ENCODE data around the gene NUP62. TPM values are rescaled to one million over a fixed set of nuclear protein-coding genes. Genes with fewer than 3 reads are reported as not detected.

The NUP62 gene
- total RNA-seq, 1 donor from 2014 or later: 16.2 TPM

DNA sequence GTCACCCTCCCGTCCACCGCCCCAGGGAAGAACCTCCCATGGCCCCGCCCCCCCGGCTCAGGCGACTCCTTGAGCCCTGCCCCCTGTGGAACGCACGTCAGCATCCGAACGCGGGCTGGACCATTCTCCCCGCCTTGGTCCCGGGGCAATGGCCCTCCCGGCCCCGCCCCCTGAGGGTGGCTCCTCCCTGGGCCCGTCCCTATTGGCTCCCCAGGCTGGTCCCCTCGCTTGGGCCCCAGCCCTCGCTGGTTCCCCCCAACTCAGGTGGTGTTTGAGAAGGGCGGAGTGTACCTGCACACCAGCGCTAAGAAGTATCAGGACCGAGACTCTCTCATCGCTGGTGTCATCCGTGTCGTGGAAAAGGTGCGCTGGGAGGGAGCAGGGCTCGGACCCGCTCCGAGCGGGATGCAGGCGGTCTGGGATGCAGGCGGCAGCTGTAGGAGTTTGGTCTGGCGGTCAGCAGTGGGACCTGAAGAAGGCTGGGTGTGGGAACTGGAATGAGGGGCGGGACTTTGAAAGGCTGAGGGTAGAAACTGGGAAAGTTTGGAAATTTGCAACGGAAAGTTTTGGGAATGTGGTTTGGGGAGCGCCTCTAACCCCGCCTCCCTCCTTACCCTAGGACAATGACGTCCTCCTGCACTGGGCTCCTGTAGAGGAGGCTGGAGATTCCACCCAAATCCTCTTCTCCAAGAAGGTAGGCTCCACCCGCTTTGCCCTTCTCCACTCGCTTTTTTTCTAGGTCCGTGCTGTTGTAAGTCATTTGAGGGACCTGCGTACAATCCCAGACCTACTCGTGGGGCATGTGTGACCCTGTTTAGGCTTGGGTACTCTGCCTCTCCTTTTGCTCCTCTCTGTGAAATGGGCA lies 51.2 kb downstream of the NUP62 start:
- peak overlapping the region; percentile 90 to 99 (median 97) for H3K9ac ChIP-seq (ENCODE audit: low read depth in 1 of 3, low read length in 3 of 3)
- H3K27me3 ChIP-seq (ENCODE audit: control insufficient read depth in 3 of 3, insufficient read depth in 3 of 3, low read length in 3 of 3): no peaks in the 10 kb centered on the region
- peak overlapping the region; percentile 99 for H3K27ac ChIP-seq (ENCODE audit: low read depth, low read length)
- peak overlapping the region; percentile 85 to 99 (median 94) for H3K4me3 ChIP-seq (ENCODE audit: low read length in 3 of 3)
- peaks cover 0 to 3% (median 0%) of the 10 kb centered on the region in 3 donors for H3K9me3 ChIP-seq (ENCODE audit: control insufficient read depth in 3 of 3, low read length in 3 of 3)
- H3K4me1 ChIP-seq (ENCODE audit: control insufficient read depth in 3 of 3, insufficient read depth in 3 of 3, low read length in 3 of 3): peaks cover 35 to 45% (median 44%) of the 10 kb centered on the region in 3 donors
- H3K36me3 ChIP-seq (ENCODE audit: control insufficient read depth in 3 of 3, insufficient read depth in 3 of 3, low read length in 3 of 3): peaks cover 46 to 53% (median 51%) of the 10 kb centered on the region in 3 donors

DNA sequence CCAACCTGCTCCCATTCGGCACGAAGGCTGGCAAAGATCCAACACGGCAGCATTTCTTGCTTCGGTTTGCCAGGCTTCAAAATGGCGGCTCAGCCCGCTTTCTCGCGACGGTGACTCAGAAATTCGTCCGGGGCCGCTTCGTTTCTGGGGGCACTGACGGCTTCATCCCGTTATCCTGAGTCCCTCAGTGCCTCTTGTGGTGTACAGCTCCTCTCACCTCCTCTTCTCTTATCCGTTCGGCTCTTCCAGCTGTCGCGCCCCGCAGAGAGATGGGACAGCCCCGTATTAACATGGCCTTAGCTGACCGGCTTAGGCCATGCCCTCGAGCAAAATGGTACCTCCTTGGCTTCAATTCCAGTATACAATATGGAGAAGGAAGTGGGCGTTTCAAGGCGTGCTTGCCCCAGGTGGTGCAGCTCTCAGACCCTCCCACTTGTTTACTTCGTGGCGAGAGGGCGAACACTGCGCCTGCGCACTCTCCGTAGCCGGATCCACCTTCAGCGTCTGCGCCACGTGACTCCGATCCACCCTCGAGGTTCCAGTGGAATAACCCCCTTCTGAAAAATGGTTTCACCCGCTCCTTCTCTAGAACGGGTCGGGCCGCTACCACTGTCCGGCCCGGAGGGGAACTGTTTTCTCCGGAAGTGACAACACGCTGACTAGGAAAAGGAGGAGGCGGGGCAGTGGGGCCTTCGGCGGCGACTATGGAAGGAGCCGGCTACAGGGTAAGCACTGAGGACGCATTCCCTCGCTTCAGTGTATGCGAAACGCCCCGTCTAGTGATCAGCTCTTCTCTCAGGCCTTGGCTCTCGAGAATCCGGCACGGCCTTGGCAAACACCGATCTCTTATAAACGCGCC lies 52.1 kb downstream of the NUP62 start, which contains the start of the genes AKT1S1 and TBC1D17:
TSS of gene AKT1S1 (minus strand) at position 336 of the 859 bp plus-strand sequence. CDS start 4,060 bp downstream, outside the sequence.
TSS of gene TBC1D17 (plus strand) at position 683 of the 859 bp plus-strand sequence. CDS start at position 705, 22 bp downstream.
- Histone ChIP-seq H3K4me1 (ENCODE audit: control insufficient read depth in 3 of 3, insufficient read depth in 3 of 3, low read length in 3 of 3) (peaks cover 35 to 48% (median 45%) of the 10 kb centered on the region in 3 donors), H3K36me3 (ENCODE audit: control insufficient read depth in 3 of 3, insufficient read depth in 3 of 3, low read length in 3 of 3) (peaks cover 38 to 44% (median 44%) of the 10 kb centered on the region in 3 donors), H3K9me3 (ENCODE audit: control insufficient read depth in 3 of 3, low read length in 3 of 3) (no peaks in the 10 kb centered on the region), H3K9ac (ENCODE audit: low read depth in 1 of 3, low read length in 3 of 3) (peak within 1 kb of the TSS; percentile 99 to 100 (median 100)), H3K27me3 (ENCODE audit: control insufficient read depth in 3 of 3, insufficient read depth in 3 of 3, low read length in 3 of 3) (no peaks in the 10 kb centered on the region), H3K27ac (ENCODE audit: low read depth, low read length) (peak within 1 kb of the TSS; percentile 99), H3K4me3 (ENCODE audit: low read length in 3 of 3) (peak within 1 kb of the TSS; percentile 97 to 99 (median 99))

DNA sequence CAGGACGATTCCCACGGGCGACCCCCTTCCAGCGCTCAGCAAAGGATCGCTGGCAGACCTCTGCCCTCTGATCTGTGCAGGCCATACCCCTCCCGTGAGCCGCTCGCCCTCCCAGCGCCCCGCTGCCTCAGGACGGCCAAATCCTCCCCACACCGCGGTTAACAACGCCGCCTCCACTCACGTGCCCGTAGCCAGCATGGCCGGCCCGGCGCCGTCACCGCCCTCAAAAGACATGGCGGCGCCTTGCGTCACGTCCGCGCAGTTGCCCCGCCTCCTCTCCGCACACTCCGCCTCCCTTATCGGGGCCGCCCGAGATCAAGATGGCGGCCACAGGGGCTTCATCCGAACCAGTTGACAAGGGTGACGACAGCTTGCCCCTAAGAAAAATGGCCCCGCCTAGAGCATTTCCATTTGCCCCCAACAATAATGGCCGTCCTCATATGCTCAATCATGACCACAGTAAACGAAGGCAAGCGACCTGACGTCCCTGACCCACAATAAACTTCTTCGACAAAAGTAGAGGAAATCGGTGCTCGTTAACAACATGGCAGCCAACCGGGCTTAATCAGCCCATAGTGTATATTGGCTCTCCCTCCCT lies 52.8 kb downstream of the NUP62 start:
- H3K9ac ChIP-seq (ENCODE audit: low read depth in 1 of 3, low read length in 3 of 3): peak overlapping the region; percentile 99 to 100 (median 100)

DNA sequence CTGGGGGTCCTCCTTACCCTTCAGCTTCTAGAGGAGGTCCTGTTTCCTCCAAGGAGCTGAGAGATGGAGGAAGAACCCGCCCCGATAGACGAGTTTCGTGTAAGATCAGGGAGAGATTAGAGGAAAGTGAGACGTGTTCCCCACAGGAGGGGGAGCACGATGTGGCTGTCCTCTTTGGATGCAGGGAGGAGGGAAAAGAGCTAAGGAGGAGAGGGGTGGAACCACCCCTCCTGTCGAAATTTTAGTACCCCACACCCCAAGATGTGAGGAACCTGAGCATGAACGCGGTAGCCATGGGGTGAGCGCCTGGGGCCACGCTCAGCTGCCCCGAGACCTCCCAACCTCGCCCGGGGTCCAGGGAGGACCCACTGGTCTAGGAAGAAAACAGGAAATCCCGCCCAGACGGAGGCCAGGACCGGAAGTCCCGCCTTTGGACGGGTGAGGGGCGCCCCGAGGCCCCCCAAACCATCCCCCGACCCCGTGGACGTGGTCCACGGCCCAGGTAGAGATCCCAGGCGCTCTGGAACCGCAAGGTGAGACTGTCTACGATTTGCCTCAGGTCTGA lies 53.4 kb downstream of the NUP62 start:
- peak overlapping the region; percentile 97 to 99 (median 99) for H3K4me3 ChIP-seq (ENCODE audit: low read length in 3 of 3)
- H3K4me1 ChIP-seq (ENCODE audit: control insufficient read depth in 3 of 3, insufficient read depth in 3 of 3, low read length in 3 of 3): peaks cover 36 to 55% (median 53%) of the 10 kb centered on the region in 3 donors
- H3K36me3 ChIP-seq (ENCODE audit: control insufficient read depth in 3 of 3, insufficient read depth in 3 of 3, low read length in 3 of 3): peaks cover 32 to 41% (median 40%) of the 10 kb centered on the region in 3 donors
- H3K9ac ChIP-seq (ENCODE audit: low read depth in 1 of 3, low read length in 3 of 3): peak overlapping the region; percentile 99 to 100 (median 100)
- peak overlapping the region; percentile 99 for H3K27ac ChIP-seq (ENCODE audit: low read depth, low read length)
- no peaks in the 10 kb centered on the region for H3K9me3 ChIP-seq (ENCODE audit: control insufficient read depth in 3 of 3, low read length in 3 of 3)
- H3K27me3 ChIP-seq (ENCODE audit: control insufficient read depth in 3 of 3, insufficient read depth in 3 of 3, low read length in 3 of 3): no peaks in the 10 kb centered on the region

More for the DNA sequence above, 52.8 kb downstream of the NUP62 start:
- Histone ChIP-seq H3K4me3 (ENCODE audit: low read length in 3 of 3) (peak overlapping the region; percentile 97 to 99 (median 99)), H3K36me3 (ENCODE audit: control insufficient read depth in 3 of 3, insufficient read depth in 3 of 3, low read length in 3 of 3) (peaks cover 32 to 42% (median 41%) of the 10 kb centered on the region in 3 donors), H3K27me3 (ENCODE audit: control insufficient read depth in 3 of 3, insufficient read depth in 3 of 3, low read length in 3 of 3) (no peaks in the 10 kb centered on the region), H3K27ac (ENCODE audit: low read depth, low read length) (peak overlapping the region; percentile 99), H3K4me1 (ENCODE audit: control insufficient read depth in 3 of 3, insufficient read depth in 3 of 3, low read length in 3 of 3) (peaks cover 35 to 52% (median 49%) of the 10 kb centered on the region in 3 donors), H3K9me3 (ENCODE audit: control insufficient read depth in 3 of 3, low read length in 3 of 3) (no peaks in the 10 kb centered on the region)

DNA sequence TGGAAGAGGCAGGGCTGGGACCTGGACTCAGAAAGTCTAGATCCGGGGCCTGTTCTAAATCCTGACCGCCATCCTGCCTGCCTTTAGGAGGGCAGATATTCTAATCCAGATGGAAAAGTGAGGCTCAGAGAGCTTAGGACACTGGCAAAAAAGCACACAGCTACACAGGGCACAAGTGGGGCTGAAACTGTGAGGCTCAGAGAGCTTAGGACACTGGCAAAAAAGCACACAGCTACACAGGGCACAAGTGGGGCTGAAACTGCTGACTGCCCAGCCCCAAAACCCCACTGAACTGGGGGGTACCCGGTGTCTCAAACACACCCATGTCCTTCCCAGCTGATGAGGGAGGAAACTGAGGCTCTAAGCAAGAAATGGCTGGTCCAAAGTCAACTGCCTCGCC lies 54.1 kb downstream of the NUP62 start:
- Histone ChIP-seq H3K4me3 (ENCODE audit: low read length in 3 of 3) (peak overlapping the region; percentile 97 to 99 (median 99)), H3K27ac (ENCODE audit: low read depth, low read length) (peak overlapping the region; percentile 99), H3K9ac (ENCODE audit: low read depth in 1 of 3, low read length in 3 of 3) (peak overlapping the region; percentile 99 to 100 (median 100)), H3K4me1 (ENCODE audit: control insufficient read depth in 3 of 3, insufficient read depth in 3 of 3, low read length in 3 of 3) (peaks cover 44 to 62% (median 55%) of the 10 kb centered on the region in 3 donors), H3K9me3 (ENCODE audit: control insufficient read depth in 3 of 3, low read length in 3 of 3) (no peaks in the 10 kb centered on the region), H3K27me3 (ENCODE audit: control insufficient read depth in 3 of 3, insufficient read depth in 3 of 3, low read length in 3 of 3) (no peaks in the 10 kb centered on the region), H3K36me3 (ENCODE audit: control insufficient read depth in 3 of 3, insufficient read depth in 3 of 3, low read length in 3 of 3) (peaks cover 29 to 38% (median 37%) of the 10 kb centered on the region in 3 donors)

DNA sequence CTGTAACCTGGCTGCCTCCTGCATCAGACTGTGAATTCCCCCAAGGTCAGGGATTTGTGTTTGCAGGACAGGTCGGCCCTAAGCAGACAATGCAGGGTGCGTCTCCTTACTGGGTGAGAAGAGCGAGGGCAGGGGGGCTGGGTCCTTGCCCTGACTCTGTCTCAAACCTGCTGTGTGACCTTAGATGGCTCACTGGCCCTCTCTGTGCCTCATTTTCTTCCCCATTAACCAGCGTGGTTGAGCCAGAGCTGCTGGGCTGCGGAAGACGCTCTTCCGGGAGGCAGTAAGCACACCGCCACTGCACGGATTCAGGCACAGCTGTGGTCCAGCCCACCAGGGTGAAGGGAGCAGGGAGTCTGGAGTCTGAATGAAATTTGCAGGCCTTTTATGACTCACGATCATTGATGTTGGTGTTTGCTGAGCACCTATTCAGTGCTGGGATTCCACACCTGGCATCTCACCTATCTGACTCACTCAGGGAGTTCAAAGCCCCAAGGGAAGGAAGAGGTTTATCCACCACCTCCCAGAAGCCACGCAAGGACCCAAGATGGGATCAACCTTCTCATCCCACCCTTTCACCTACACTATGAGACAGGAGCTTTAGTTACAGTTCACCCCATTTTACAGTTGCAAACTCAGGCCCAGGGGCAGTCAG lies 54.7 kb downstream of the NUP62 start:
- Histone ChIP-seq H3K4me1 (ENCODE audit: control insufficient read depth in 3 of 3, insufficient read depth in 3 of 3, low read length in 3 of 3) (peaks cover 47 to 66% (median 60%) of the 10 kb centered on the region in 3 donors), H3K9me3 (ENCODE audit: control insufficient read depth in 3 of 3, low read length in 3 of 3) (no peaks in the 10 kb centered on the region), H3K27me3 (ENCODE audit: control insufficient read depth in 3 of 3, insufficient read depth in 3 of 3, low read length in 3 of 3) (no peaks in the 10 kb centered on the region), H3K36me3 (ENCODE audit: control insufficient read depth in 3 of 3, insufficient read depth in 3 of 3, low read length in 3 of 3) (peaks cover 24 to 34% (median 33%) of the 10 kb centered on the region in 3 donors), H3K27ac (ENCODE audit: low read depth, low read length) (peak overlapping the region; percentile 99), H3K4me3 (ENCODE audit: low read length in 3 of 3) (peak overlapping the region in 2 of 3 donors; percentile 58 to 99), H3K9ac (ENCODE audit: low read depth in 1 of 3, low read length in 3 of 3) (peak overlapping the region; percentile 99 to 100 (median 100))

DNA sequence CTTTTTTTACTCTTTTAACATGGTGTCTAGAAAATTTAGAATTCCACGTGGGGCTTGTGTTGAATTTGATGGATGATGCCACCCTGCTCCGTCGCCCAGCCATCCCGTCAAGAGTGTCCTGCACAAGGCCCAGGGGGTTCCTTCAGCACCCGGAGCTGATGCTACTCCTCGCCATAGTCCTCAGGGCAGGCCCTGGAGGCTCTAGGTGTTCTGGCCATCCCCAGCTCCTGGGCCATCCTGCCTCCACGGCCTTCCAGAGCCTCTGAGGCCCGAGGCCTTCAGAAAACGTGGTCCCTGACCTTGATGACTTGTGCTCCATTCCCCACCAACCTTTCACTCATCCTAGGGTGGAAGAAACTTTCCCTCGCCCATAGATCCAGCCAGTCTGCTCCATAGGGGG lies 55.5 kb downstream of the NUP62 start:
- H3K4me1 ChIP-seq (ENCODE audit: control insufficient read depth in 3 of 3, insufficient read depth in 3 of 3, low read length in 3 of 3): peaks cover 45 to 63% (median 58%) of the 10 kb centered on the region in 3 donors
- no peaks in the 10 kb centered on the region for H3K27me3 ChIP-seq (ENCODE audit: control insufficient read depth in 3 of 3, insufficient read depth in 3 of 3, low read length in 3 of 3)
- H3K36me3 ChIP-seq (ENCODE audit: control insufficient read depth in 3 of 3, insufficient read depth in 3 of 3, low read length in 3 of 3): peaks cover 16 to 26% (median 25%) of the 10 kb centered on the region in 3 donors
- no peak overlapping the region for H3K4me3 ChIP-seq (ENCODE audit: low read length in 3 of 3)
- no peaks in the 10 kb centered on the region for H3K9me3 ChIP-seq (ENCODE audit: control insufficient read depth in 3 of 3, low read length in 3 of 3)
- peak overlapping the region; percentile 99 for H3K27ac ChIP-seq (ENCODE audit: low read depth, low read length)
- peak overlapping the region; percentile 19 to 100 (median 100) for H3K9ac ChIP-seq (ENCODE audit: low read depth in 1 of 3, low read length in 3 of 3)

DNA sequence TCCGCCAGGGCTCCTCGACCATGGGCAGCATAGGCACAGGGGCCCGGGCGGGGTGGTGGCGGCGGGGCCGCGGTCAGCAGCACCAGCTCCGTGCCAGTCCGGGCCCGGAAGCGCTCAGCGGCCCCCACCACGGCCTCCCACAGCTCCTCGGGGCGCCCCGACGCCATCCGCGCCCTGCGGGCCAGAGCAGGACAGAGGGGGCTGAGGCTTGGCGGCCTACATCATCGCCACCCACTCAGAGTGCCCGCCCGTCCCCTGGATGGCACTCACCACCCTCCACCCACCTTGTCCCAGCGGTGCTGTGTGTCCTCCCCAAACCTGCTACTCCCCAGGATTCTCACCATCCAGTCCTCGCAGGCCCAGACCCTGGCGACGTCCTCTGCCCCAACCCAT lies 56.2 kb downstream of the NUP62 start:
- H3K36me3 ChIP-seq (ENCODE audit: control insufficient read depth in 3 of 3, insufficient read depth in 3 of 3, low read length in 3 of 3): peaks cover 12 to 21% (median 20%) of the 10 kb centered on the region in 3 donors
- no peak overlapping the region for H3K27ac ChIP-seq (ENCODE audit: low read depth, low read length)
- no peaks in the 10 kb centered on the region for H3K9me3 ChIP-seq (ENCODE audit: control insufficient read depth in 3 of 3, low read length in 3 of 3)
- peak overlapping the region in 1 of 3 donors; percentile 100 for H3K9ac ChIP-seq (ENCODE audit: low read depth in 1 of 3, low read length in 3 of 3)
- no peak overlapping the region for H3K4me3 ChIP-seq (ENCODE audit: low read length in 3 of 3)
- no peaks in the 10 kb centered on the region for H3K27me3 ChIP-seq (ENCODE audit: control insufficient read depth in 3 of 3, insufficient read depth in 3 of 3, low read length in 3 of 3)
- H3K4me1 ChIP-seq (ENCODE audit: control insufficient read depth in 3 of 3, insufficient read depth in 3 of 3, low read length in 3 of 3): peaks cover 44 to 62% (median 58%) of the 10 kb centered on the region in 3 donors

Data from skeletal muscle tissue (tissue), 4 donors.